ENCODE results near the gene TANC1.
A peak's percentile ranks its signal among the peaks of the same experiment; 100 is the strongest.

Gene TANC1

DNA sequence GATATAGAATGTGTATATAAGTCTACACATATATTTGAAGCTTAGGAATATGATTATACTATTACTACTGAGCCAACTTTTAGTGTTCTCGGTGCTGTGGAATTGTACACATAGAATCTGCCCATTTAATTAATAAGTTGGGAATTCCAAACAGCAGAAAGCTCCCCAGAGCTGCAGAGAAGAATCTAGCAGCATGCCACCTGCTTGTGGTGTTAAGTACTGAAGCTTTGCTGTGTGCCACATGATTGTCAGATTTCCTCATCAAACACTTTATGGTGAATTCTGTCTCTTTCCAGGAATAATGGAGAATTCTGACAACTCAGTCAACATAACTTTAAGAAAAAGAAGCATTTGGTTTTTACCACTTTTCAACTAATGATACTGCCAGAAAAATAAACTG, 200.3 kb downstream of the TANC1 start:
- TF ChIP-seq, protein P1, sequence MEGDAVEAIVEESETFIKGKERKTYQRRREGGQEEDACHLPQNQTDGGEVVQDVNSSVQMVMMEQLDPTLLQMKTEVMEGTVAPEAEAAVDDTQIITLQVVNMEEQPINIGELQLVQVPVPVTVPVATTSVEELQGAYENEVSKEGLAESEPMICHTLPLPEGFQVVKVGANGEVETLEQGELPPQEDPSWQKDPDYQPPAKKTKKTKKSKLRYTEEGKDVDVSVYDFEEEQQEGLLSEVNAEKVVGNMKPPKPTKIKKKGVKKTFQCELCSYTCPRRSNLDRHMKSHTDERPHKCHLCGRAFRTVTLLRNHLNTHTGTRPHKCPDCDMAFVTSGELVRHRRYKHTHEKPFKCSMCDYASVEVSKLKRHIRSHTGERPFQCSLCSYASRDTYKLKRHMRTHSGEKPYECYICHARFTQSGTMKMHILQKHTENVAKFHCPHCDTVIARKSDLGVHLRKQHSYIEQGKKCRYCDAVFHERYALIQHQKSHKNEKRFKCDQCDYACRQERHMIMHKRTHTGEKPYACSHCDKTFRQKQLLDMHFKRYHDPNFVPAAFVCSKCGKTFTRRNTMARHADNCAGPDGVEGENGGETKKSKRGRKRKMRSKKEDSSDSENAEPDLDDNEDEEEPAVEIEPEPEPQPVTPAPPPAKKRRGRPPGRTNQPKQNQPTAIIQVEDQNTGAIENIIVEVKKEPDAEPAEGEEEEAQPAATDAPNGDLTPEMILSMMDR (conservative IDR thresholded peaks at IDR 0.05; ENCODE audit: low read depth, low read length) = peak; percentile 57
- no peak for DNase-seq (ENCODE audit: low read depth)

DNA sequence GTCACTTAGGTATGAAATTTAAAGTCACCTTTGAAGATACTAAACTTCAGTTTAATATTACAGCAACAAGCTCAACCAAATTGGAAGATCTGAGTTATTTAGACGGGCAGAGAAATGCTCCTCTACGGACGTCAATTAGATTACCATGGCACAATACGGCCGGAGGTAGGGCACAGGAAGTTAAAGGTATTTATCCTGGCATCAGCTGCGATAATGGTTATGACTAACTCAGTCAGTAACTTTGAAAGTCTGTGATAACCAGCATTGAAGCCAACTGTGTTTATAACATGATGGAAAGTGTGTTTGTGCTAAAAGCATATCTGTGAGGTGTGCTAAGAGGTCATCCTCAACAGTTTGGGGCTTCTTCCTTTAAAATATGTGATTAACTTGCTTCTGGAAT, 200.7 kb downstream of the TANC1 start:
- TF ChIP-seq, protein P1 (conservative IDR thresholded peaks at IDR 0.05; ENCODE audit: low read depth, low read length) = no peak
- DNase-seq (ENCODE audit: low read depth) = no peak
- H3K4me3 ChIP-seq (ENCODE audit: low read length) = no peak overlapping the region

More for the DNA sequence above, 200.3 kb downstream of the TANC1 start:
- no peak overlapping the region for H3K4me3 ChIP-seq (ENCODE audit: low read length)

DNA sequence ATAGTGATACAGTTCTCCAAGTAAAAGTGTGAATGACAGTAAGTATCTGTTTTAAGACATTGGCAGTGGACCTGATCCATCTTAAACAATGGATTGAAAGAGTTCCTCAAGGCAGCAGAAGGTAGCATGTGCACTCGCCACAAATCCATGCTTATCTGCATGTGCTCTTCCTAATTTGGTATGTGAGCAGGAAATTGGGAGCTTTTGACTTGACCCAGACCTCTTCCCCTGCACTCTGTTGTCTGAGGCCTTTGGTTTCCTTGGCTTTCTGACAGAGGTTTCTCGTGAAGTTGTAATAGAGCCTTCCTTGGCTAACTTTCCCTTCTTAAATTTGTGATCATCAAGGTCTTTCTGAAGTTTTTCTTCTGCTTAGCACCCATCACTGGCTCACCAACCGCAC, 204.0 kb downstream of the TANC1 start:
- TF ChIP-seq, protein P1 (conservative IDR thresholded peaks at IDR 0.05; ENCODE audit: low read depth, low read length) = no peak
- no peak for DNase-seq (ENCODE audit: low read depth)
- H3K4me3 ChIP-seq (ENCODE audit: low read length) = no peak overlapping the region

DNA sequence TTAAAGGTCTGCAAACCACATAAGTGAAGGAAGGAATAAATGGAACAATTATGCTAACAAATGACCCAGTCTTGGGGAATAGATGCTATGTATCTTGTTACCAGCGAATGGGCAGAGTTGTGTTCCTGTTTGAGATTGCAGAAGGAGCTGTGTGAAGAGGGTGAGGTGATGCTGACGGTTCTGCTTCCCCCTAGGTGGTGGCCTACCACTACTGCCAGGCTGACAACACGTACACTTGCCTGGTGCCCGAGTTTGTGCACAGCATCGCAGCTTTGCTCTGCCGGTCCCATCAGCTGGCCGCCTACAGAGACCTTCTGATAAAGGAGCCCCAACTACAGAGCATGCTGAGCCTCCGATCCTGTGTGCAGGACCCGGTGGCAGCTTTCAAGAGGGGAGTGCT, 206.3 kb downstream of the TANC1 start:
- DNase-seq (ENCODE audit: low read depth) = no peak
- TF ChIP-seq, protein P1 (conservative IDR thresholded peaks at IDR 0.05; ENCODE audit: low read depth, low read length) = no peak
- H3K4me3 ChIP-seq (ENCODE audit: low read length) = no peak overlapping the region

DNA sequence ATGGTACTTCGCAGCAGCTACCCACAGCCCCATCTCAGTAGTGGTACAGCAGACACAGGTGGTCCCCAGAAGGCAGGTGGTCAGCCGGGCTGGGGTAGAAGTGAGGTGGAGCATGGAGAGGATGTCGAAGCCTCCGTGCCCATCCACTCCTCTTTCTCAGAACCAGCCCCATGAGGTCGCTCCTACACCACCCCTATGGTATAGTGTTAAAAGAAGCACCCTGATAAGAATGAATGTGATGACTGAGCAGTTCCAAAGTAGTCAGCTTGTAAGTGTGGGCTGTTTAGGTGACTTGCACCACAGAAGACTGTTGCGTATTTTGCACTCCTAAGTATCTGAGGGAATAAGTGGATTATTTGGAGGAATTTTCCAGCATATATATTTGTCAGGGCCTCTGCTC, 206.7 kb downstream of the TANC1 start:
- H3K4me3 ChIP-seq (ENCODE audit: low read length) = no peak overlapping the region
- TF ChIP-seq, protein P1 (conservative IDR thresholded peaks at IDR 0.05; ENCODE audit: low read depth, low read length) = no peak
- DNase-seq (ENCODE audit: low read depth) = no peak

DNA sequence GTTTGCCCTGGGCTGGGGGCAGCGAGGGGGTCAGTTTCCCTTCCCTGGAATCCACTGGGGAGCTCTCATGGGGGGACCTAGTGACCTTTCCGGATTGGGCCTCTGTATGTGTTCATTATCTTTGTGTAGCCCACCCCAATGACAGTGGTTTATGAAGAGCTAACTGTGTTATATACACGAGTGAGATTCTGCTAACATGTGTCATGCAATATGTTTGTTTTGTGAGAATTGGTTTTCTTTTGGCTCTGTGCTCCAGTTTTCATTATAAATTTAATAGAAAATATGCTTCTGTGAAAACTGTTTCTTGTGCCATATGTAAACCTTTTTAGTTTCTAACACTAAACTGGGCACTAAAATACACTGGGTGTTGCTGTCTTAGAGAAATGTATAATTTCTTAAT, 207.5 kb downstream of the TANC1 start:
- no peak overlapping the region for H3K4me3 ChIP-seq (ENCODE audit: low read length)
- DNase-seq (ENCODE audit: low read depth) = no peak
- TF ChIP-seq, protein P1 (conservative IDR thresholded peaks at IDR 0.05; ENCODE audit: low read depth, low read length) = no peak

DNA sequence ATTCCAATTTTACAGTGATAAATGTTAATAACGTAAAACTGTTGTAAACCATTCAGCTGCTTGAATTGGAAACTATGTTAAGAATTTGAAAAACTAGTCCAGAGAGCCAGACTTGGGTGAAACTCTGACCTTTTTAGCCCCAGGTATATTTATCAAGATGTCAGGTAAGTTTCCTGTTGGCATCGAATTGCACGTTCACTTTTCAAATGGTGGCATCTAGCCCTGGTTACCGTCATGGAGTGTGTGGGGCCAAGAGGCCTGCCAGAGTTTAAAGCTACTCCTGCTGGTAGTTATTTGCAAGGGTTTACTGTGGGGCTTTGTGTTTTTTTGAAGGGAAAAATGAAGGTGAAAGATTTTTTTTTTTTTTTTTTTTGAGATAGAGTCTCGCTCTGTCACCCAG, 208.1 kb downstream of the TANC1 start:
- TF ChIP-seq, protein P1 (conservative IDR thresholded peaks at IDR 0.05; ENCODE audit: low read depth, low read length) = no peak
- no peak for DNase-seq (ENCODE audit: low read depth)
- H3K4me3 ChIP-seq (ENCODE audit: low read length) = no peak overlapping the region

Data from retinal pigment epithelial cell (primary cell).